Tibial nerve (tissue), 4 donors: ENCODE data around the gene TRIM64C.
"Not testable (repeated sequence)": the region's sequence is repeated elsewhere in the genome, so short reads cannot be mapped to it uniquely, and the experiment has no call there.

Experiments used
- EP300 ChIP-seq, 2 donors: sonication (generic); formaldehyde crosslinking; IDR thresholded peaks; one replicate each; pipeline ENCODE4 v1.6.1; 2017; ENCODE audit warnings: antibody characterized with exemption in 2 of 2, mild to moderate bottlenecking in 1 of 2
- POLR2A ChIP-seq, 2 donors: fragments of 450-650 bp; IDR thresholded peaks; one replicate each; pipeline ENCODE4 v1.6.1; 2017; ENCODE audit warnings: antibody characterized with exemption in 2 of 2, mild to moderate bottlenecking in 2 of 2, moderate library complexity in 2 of 2
- TF ChIP-seq, protein P1 (sequence below), 5 experiments: fragments of 200-600 bp in 3 of 5; fragments of 450-650 bp in 2 of 5; sonication (generic) in 3 of 5; IDR thresholded peaks; one replicate each; pipeline ENCODE4 v1.5.1; 2016 to 2019; ENCODE audit warnings: antibody characterized with exemption in 5 of 5, mild to moderate bottlenecking in 3 of 5, moderate library complexity in 2 of 5

DNA sequence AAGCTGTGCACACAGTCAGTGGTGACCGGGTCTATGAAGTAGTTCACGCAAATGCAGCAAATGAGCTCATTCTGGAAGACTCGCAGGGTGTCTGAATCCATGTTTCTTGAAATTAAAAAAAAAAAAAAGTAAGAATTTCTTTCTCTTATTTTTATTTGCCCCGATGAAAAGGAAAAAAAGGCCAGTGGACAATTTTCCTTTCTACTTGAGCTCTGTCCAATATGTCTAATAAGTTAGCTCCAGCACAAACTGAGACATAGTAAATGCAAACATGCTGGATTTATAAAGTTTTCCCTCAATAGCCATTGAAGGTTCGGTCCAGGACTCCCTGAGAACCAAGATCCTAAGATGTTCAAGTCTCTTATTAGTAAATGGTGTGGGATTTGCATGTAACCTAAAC is at the start of gene TRIM64C:
- not testable (repeated sequence) for TF ChIP-seq EP300, POLR2A (IDR thresholded peaks at IDR 0.05)
- TF ChIP-seq, protein P1, sequence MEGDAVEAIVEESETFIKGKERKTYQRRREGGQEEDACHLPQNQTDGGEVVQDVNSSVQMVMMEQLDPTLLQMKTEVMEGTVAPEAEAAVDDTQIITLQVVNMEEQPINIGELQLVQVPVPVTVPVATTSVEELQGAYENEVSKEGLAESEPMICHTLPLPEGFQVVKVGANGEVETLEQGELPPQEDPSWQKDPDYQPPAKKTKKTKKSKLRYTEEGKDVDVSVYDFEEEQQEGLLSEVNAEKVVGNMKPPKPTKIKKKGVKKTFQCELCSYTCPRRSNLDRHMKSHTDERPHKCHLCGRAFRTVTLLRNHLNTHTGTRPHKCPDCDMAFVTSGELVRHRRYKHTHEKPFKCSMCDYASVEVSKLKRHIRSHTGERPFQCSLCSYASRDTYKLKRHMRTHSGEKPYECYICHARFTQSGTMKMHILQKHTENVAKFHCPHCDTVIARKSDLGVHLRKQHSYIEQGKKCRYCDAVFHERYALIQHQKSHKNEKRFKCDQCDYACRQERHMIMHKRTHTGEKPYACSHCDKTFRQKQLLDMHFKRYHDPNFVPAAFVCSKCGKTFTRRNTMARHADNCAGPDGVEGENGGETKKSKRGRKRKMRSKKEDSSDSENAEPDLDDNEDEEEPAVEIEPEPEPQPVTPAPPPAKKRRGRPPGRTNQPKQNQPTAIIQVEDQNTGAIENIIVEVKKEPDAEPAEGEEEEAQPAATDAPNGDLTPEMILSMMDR (IDR thresholded peaks at IDR 0.05) = not testable (repeated sequence)
